WERI-Rb-1 (cell line): ENCODE results near the gene SLC7A8.

ENCODE experiments used
- DNase-seq: peaks from one replicate; pipeline ENCODE4 v3.0.0-alpha.2; 2020
- H3K27ac ChIP-seq: fragments of 250-450 bp; sonication (Bioruptor Pico); 2 replicates; pipeline ENCODE4 v1.5.1; 2020; ENCODE audit warnings: mild to moderate bottlenecking, moderate library complexity
- H3K27me3 ChIP-seq: fragments of 250-450 bp; sonication (Bioruptor Pico); 2 replicates; pipeline ENCODE4 v1.5.1; 2021; ENCODE audit warnings: mild to moderate bottlenecking, low read depth, moderate library complexity; ENCODE audit not compliant: insufficient read depth, severe bottlenecking
- H3K36me3 ChIP-seq: fragments of 250-450 bp; sonication (Bioruptor Pico); 2 replicates; pipeline ENCODE4 v1.5.1; 2020; ENCODE audit warnings: mild to moderate bottlenecking, moderate library complexity
- H3K4me3 ChIP-seq: 2 replicates; pipeline ENCODE4 v1.5.1; 2011; ENCODE audit warnings: low read depth, mild to moderate bottlenecking, control low read depth, low read length
- H3K9me3 ChIP-seq: fragments of 250-450 bp; sonication (Bioruptor Pico); 2 replicates; pipeline ENCODE4 v1.5.1; 2021; ENCODE audit warnings: mild to moderate bottlenecking, moderate library complexity; ENCODE audit not compliant: severe bottlenecking
- TF ChIP-seq, protein P1 (sequence below): IDR thresholded peaks from 2 replicates; pipeline ENCODE4 v1.5.1; 2011; ENCODE audit warnings: low read depth, mild to moderate bottlenecking, control low read depth, inconsistent platforms, low read length

SLC7A8 gene

DNA sequence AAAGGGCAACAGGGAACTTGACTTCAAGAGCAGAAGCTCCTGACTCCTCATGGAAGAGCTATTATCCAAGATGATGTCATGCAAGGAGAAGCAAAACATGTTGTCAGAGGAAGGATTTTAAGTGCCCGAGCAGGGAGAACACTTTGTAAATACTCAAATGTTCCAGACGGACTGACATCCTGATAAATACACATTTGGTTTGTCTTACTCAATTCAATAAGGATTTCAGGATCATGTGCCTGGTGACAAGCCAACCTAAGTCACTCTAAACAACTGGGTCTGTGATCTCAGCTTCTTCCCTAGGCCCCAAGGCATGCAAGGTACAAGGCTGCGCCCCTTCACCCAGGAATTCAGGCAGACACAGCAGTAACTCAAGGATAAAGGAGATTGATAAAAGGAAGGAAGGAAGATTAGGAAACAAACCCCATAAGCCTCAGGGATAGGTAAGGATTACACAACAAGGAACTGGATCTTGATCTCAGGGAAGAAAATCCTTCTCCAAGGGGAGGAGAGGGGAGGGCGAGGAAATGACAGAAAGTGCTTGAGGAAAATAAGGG, 37.6 kb downstream of the SLC7A8 start:
- Histone ChIP-seq H3K27ac (no peak overlapping the region), H3K9me3 (peaks cover 5% of the 10 kb centered on the region), H3K27me3 (peaks cover 59% of the 10 kb centered on the region), H3K4me3 (no peak overlapping the region), H3K36me3 (no peaks in the 10 kb centered on the region)
- peak; percentile 38 for DNase-seq
- TF ChIP-seq, protein P1, sequence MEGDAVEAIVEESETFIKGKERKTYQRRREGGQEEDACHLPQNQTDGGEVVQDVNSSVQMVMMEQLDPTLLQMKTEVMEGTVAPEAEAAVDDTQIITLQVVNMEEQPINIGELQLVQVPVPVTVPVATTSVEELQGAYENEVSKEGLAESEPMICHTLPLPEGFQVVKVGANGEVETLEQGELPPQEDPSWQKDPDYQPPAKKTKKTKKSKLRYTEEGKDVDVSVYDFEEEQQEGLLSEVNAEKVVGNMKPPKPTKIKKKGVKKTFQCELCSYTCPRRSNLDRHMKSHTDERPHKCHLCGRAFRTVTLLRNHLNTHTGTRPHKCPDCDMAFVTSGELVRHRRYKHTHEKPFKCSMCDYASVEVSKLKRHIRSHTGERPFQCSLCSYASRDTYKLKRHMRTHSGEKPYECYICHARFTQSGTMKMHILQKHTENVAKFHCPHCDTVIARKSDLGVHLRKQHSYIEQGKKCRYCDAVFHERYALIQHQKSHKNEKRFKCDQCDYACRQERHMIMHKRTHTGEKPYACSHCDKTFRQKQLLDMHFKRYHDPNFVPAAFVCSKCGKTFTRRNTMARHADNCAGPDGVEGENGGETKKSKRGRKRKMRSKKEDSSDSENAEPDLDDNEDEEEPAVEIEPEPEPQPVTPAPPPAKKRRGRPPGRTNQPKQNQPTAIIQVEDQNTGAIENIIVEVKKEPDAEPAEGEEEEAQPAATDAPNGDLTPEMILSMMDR: no peak

DNA sequence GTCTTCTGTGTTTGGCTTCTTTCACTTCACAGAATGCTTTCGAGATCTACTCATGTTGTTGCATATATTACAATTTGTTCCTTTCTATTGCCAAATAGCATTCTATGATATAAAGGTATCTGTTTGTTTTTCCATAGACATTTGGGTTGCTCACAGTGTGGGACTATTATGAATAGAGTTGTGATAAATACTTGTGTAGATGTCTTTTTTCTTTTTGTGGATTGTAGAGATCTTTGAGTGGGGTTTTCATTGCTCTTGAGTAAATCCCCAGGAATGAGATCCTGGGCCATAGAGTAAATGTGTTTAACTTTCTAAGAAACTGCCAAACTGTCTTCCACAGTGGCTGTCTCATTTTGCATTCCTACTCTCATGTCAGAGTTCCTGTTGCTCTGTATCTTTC, 39.5 kb downstream of the SLC7A8 start:
- H3K27ac ChIP-seq: no peak overlapping the region
- TF ChIP-seq, protein P1: no peak
- H3K36me3 ChIP-seq: no peaks in the 10 kb centered on the region
- H3K9me3 ChIP-seq: peaks cover 5% of the 10 kb centered on the region
- peaks cover 43% of the 10 kb centered on the region for H3K27me3 ChIP-seq
- no peak overlapping the region for H3K4me3 ChIP-seq
- no peak for DNase-seq

DNA sequence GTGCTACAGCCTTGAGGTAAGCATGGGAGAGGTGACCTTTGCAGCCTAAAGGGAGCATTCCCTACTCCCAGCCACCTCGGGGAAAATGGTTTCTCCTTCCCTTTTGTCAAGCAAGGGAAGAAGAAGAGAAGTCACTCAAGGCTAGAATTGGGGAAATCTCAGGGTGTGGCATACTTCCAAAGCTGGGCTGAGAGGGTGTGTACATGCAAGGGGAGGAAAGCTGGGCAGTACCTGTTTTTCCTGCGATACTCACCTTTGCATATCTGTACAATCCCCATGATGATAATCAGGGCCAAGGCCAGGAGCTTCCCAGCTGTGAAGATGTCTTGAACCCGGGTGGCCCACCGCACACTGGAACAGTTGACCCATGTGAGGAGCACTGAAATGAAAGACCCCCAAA, 40.6 kb downstream of the SLC7A8 start:
- no peak overlapping the region for H3K4me3 ChIP-seq
- no peaks in the 10 kb centered on the region for H3K36me3 ChIP-seq
- H3K27ac ChIP-seq: no peak overlapping the region
- peaks cover 36% of the 10 kb centered on the region for H3K27me3 ChIP-seq
- TF ChIP-seq, protein P1: no peak
- no peak for DNase-seq
- no peaks in the 10 kb centered on the region for H3K9me3 ChIP-seq

DNA sequence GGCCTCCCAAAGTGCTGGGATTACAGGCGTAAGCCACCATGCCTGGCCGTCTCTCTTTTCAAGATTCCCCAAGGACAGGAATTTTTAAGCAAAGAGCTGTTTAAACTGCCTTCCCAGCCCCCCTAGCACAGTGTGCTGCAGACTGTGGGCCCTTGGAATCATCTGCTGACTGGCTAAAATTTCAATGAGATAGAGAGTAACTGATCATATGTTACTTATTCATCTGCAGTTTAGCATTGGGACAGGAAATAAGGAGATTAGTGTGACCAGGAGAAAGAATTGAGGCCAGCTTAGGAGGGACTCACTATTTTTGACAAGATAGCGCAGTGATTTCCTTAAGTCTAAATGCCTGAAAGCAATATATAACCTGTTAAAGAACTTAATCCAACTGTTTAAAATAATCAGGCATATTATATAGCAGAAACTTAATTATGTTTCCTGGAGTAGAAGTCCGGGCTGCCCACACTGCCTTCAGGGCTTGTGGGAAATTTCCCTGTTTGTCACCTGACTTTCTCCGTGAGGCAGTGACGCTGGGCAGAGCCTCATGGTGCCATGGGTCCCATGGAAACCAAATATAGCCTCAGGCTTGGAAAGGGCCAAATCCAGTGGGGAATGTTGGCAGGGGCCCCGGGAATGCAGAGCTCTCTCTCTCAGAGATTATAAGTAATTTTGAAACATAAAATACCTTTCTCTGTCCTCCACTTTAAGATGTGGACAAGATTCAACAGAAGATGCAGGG, 41.6 kb downstream of the SLC7A8 start:
- no peak for DNase-seq
- H3K27me3 ChIP-seq: peaks cover 29% of the 10 kb centered on the region
- TF ChIP-seq, protein P1: no peak

DNA sequence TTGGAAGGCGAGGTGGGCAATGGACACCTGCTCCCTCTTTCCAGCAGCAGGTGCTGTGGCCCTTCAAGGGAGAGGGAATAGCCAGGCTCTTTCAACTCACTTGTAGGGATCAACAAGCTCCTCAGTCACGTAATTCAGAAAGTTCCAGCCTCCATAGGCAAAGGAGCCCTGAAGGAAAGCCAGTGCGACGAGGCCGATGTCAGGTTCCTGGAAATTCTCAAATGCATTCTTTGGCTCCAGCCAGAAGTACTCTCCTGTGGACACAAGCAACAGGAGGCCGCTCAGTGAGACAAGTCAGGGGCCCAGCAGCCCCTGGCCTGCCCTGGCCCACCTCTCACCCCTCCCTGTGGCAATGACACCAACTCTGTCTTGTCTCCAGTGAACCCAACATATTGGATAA, 43.1 kb downstream of the SLC7A8 start:
- Histone ChIP-seq H3K36me3 (no peaks in the 10 kb centered on the region), H3K9me3 (no peaks in the 10 kb centered on the region), H3K27me3 (peaks cover 27% of the 10 kb centered on the region), H3K27ac (no peak overlapping the region), H3K4me3 (no peak overlapping the region)
- DNase-seq: no peak
- TF ChIP-seq, protein P1: peak; percentile 47; the same call in 1 of the 2 replicates

More for the DNA sequence above, 41.6 kb downstream of the SLC7A8 start:
- no peak overlapping the region for H3K4me3 ChIP-seq
- H3K36me3 ChIP-seq: no peaks in the 10 kb centered on the region
- no peak overlapping the region for H3K27ac ChIP-seq
- no peaks in the 10 kb centered on the region for H3K9me3 ChIP-seq
